Uterus (tissue), 4 donors: ENCODE measurements around the gene FBXO15. TPM values are rescaled to one million over a fixed set of nuclear protein-coding genes. Genes with fewer than 3 reads are reported as not detected.

Experiments used
- DNase-seq, 2 donors: peaks; one replicate each; pipeline ENCODE4 v3.0.0-alpha.2; 2019 to 2020
- H3K27ac ChIP-seq, 2 donors: fragments of 200-600 bp; sonication (generic); 1 replicate in 1 of 2; 2 replicates in 1 of 2; pipeline ENCODE4 v1.5.1; 2016 to 2018
- H3K27me3 ChIP-seq, 2 donors: fragments of 200-600 bp; sonication (generic); one replicate each; pipeline ENCODE4 v1.5.1; 2018 to 2019; ENCODE audit warnings: control low read depth in 1 of 2
- H3K36me3 ChIP-seq, 2 donors: fragments of 200-600 bp; sonication (generic); one replicate each; pipeline ENCODE4 v1.5.1; 2019; ENCODE audit warnings: control low read depth in 1 of 2
- H3K4me1 ChIP-seq, 2 donors: fragments of 200-600 bp; sonication (generic); one replicate each; pipeline ENCODE4 v1.5.1; 2018 to 2019; ENCODE audit warnings: control low read depth in 1 of 2
- H3K4me3 ChIP-seq, 2 donors: fragments of 200-600 bp; sonication (generic); 1 replicate in 1 of 2; 2 replicates in 1 of 2; pipeline ENCODE4 v1.5.1; 2018 to 2019; ENCODE audit warnings: mild to moderate bottlenecking in 1 of 2
- H3K9me3 ChIP-seq, 2 donors: fragments of 200-600 bp; sonication (generic); one replicate each; pipeline ENCODE4 v1.5.1; 2019; ENCODE audit warnings: control low read depth in 1 of 2
- POLR2A ChIP-seq, 2 donors: fragments of 450-650 bp; IDR thresholded peaks; one replicate each; pipeline ENCODE4 v1.6.1; 2016; ENCODE audit warnings: antibody characterized with exemption in 2 of 2, mild to moderate bottlenecking in 1 of 2, moderate library complexity in 1 of 2
- intact Hi-C: fragments of 100-400 bp; cut with DNase I; formaldehyde crosslinking; loops from one replicate; pipeline ENCODE4 v1.15.1; 2023; ENCODE audit warnings: low total_unique reads
- total RNA-seq, 4 donors: library from RNA; depleted of rRNA in 3 of 4; stranded (reverse); fragments of >200 nt in 3 of 4; gene quantifications; one replicate each; pipeline versions ENCODE4 v1.1.0 to v1.2.4, GENCODE V29; 2014 to 2023
- TF ChIP-seq, protein P1 (sequence below), 4 experiments: fragments of 200-600 bp in 2 of 4; fragments of 450-650 bp in 2 of 4; sonication (generic) in 2 of 4; IDR thresholded peaks; one replicate each; pipeline ENCODE4 v1.5.1; 2016 to 2019; ENCODE audit warnings: antibody characterized with exemption in 4 of 4, mild to moderate bottlenecking in 2 of 4, moderate library complexity in 1 of 4
- donor health status: DM: yes; HTN: yes; CAD: no.

FBXO15 gene
- total RNA-seq, 4 donors from 2014 or later = 0.76 to 3.0 TPM; not detected in 2

DNA sequence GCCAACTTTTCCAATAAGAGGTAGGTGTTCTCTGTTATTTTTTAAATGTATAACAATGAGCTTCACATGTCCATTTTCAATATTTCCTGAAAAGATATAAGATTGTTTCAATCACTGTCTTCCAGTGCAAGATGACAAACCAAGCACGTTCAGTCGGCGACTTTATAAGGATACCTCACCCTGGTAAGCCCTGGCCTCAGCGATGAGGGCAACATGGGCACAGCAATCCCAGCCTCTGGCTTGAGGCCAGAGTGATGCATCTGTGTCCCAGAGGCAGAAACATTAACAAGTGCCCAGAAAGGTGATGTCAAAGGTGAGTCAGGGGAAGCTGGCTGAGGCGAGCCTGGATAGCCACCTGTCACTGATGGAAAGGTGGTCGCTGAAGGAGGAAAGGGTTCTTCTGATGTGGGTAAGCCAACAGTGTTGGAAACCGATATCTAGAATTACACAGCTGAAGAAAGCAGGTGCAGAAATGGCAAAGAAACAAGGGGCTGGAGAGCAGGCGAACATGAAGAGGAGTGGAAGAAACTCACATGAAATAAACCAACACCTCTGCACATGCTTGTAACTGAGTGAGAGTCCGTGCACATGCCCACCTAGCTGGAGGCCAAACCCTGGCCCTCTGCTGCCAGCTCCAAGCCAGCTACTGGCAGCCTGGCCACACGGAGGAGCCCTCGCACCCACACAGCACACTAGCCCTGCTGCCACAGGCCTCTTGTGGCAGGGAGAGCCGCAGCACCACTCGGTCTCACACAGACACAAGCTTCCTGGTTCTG lies 65.5 kb downstream of the FBXO15 start:
- Histone ChIP-seq H3K4me1 (no peaks in the 10 kb centered on the region), H3K9me3 (no peaks in the 10 kb centered on the region), H3K27ac (no peak overlapping the region), H3K36me3 (no peaks in the 10 kb centered on the region), H3K4me3 (no peak overlapping the region), H3K27me3 (no peaks in the 10 kb centered on the region)
- intact Hi-C loops = no loop called here
- no peak for TF ChIP-seq POLR2A (IDR thresholded peaks at IDR 0.05)
- TF ChIP-seq, protein P1, sequence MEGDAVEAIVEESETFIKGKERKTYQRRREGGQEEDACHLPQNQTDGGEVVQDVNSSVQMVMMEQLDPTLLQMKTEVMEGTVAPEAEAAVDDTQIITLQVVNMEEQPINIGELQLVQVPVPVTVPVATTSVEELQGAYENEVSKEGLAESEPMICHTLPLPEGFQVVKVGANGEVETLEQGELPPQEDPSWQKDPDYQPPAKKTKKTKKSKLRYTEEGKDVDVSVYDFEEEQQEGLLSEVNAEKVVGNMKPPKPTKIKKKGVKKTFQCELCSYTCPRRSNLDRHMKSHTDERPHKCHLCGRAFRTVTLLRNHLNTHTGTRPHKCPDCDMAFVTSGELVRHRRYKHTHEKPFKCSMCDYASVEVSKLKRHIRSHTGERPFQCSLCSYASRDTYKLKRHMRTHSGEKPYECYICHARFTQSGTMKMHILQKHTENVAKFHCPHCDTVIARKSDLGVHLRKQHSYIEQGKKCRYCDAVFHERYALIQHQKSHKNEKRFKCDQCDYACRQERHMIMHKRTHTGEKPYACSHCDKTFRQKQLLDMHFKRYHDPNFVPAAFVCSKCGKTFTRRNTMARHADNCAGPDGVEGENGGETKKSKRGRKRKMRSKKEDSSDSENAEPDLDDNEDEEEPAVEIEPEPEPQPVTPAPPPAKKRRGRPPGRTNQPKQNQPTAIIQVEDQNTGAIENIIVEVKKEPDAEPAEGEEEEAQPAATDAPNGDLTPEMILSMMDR (IDR thresholded peaks at IDR 0.05) = peak in 1 of 4 experiments; percentile 31
- DNase-seq = no peak

DNA sequence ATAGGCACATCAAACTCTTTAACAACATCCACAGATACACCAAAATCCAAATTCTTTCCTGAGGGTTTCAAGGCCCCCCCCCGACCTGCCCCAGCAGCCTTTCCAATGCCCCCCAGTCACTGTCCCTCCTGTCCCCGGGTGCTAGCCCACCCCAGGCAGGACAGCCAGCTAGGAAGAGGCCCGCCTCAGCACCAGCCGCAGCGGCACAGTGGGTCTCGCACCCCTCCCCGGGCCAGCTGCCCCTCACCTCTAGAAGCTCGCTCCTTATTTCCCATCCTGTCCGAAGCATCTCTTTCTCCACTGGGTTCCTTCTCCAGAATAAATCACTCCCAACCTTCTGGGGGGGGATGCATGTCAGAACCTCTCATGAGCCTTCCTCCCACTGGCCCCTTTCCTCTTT lies 69.4 kb downstream of the FBXO15 start:
- Histone ChIP-seq H3K27ac (no peak overlapping the region), H3K27me3 (no peaks in the 10 kb centered on the region), H3K9me3 (no peaks in the 10 kb centered on the region), H3K4me1 (no peaks in the 10 kb centered on the region), H3K4me3 (no peak overlapping the region), H3K36me3 (no peaks in the 10 kb centered on the region)
- TF ChIP-seq POLR2A (IDR thresholded peaks at IDR 0.05) = no peak
- TF ChIP-seq, protein P1 (IDR thresholded peaks at IDR 0.05) = no peak
- no peak for DNase-seq
- intact Hi-C loops = no loop called here

DNA sequence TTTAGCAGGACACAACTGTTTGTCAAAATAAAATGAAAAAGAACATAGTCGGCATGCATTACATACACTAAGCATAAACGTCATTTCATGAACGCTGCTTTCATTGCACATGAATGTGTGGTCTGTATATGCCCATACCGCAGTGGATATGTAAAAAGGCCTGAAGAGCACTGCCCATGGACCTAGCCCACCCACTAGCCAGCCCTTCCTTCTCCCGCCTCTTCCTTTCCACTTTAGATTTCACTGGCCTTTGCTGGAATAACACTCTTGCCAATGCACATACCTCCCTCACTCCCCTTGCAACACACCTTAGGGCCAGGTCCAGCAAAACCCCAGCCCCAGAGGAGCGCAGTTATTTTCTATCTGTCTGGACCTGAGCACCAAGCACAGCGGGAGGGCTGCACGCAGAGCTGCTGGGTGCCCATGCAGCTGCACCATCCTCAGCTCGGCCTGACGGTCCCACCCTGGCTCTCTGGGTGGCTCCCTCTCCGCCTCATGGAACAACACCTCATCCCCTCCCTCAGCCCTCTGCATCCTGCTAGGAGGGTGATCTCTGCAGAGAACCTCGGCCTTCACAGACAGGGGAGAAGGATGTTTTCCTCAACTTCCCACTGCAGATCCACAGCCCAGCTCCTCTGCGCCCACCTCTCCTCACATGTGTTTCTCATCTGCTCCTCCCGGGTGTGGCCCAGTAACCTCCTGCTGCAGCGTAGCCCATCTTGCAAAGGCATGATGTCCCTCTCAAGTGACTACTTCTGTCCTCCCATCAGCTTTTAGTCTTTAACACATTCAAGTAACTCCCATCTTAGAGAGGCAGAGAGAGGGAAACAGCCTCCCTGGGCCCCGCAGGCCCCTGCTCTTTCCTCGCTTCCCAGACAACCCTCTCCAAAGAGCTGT lies 72.7 kb downstream of the FBXO15 start:
- no peaks in the 10 kb centered on the region for H3K36me3 ChIP-seq
- no peak overlapping the region for H3K27ac ChIP-seq
- no peak overlapping the region for H3K4me3 ChIP-seq
- no peaks in the 10 kb centered on the region for H3K27me3 ChIP-seq
- no peak for DNase-seq
- intact Hi-C loops = no loop called here
- TF ChIP-seq, protein P1 (IDR thresholded peaks at IDR 0.05) = no peak
- no peak for TF ChIP-seq POLR2A (IDR thresholded peaks at IDR 0.05)
- H3K9me3 ChIP-seq = no peaks in the 10 kb centered on the region
- H3K4me1 ChIP-seq = no peaks in the 10 kb centered on the region

DNA sequence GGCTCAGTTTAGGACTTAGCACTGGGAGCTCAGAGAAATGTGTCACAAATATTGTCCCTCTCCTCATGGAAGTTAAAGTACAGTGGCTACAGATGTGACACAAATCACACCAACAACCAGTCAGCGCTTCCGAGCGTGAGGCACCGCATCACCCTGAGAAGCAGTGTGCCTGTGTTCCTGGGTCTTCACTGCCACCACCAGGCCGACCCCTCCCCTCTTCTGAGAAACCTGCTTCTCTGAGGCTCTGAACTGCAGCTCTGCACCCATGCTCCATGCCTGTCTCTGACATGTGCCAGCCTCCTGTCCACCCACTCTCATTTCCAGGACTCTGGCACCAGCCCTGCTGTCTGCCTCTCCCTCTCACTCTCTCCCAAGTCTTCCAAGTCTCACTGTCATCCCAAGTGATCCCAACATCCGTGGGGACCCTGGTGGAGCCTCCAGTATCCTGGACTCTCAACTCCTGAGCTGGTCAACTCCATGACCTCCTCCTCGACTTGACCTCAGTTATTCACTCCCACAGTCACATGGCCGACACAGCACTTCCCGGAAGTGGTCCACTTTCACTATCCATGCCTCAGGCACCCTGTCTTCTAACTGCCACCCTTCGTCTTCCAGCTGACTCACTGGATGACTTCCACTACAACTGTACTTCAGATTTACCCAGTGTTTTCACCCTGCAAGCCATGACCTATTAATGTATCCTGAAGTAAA lies 73.5 kb downstream of the FBXO15 start:
- TF ChIP-seq, protein P1 (IDR thresholded peaks at IDR 0.05) = no peak
- no peak for TF ChIP-seq POLR2A (IDR thresholded peaks at IDR 0.05)
- H3K4me3 ChIP-seq = no peak overlapping the region
- no peaks in the 10 kb centered on the region for H3K27me3 ChIP-seq
- intact Hi-C loops = no loop called here
- H3K4me1 ChIP-seq = no peaks in the 10 kb centered on the region
- no peaks in the 10 kb centered on the region for H3K36me3 ChIP-seq
- H3K27ac ChIP-seq = no peak overlapping the region
- DNase-seq = no peak
- no peaks in the 10 kb centered on the region for H3K9me3 ChIP-seq
